ENCODE results near the gene TESK2. TPM values are rescaled to one million over a fixed set of nuclear protein-coding genes. Genes with fewer than 3 reads are reported as not detected.

TESK2 gene
- total RNA-seq, 2 experiments from 2014 or later, result 3.3 to 3.5 TPM

DNA sequence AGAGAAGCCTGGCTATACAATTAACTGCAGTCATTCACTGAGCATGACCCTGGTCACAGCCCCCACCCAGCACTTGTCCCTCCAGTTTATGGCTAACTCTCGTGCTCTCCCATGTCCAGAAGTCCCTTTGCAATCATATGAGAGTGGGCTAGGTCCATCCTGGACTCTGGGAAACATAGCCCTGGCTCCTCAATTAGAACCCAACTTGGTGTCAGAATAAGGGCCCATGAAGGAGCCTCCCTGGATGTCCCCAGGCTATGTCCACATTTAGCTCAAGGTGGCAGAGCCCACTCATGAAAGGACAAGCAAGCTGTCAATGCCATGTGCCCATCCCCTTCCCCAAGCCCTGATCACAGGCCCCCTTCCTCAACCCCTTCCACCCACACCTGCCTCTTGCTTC lies 191.7 kb downstream of the TESK2 start:
- POLR2A ChIA-PET, result interaction anchor here (0.9 to 6.4 kb wide), 4 partner anchors 281 to 578 kb away, joined by 3 to 78 read pairs (median 8); partner anchors contain the start of genes HECTD3, RNU5D-1 and UROD
- no peak overlapping the region for H3K27ac Mint-ChIP-seq
- CTCF ChIA-PET, result interaction anchor here (0.9 to 9.4 kb wide), 14 partner anchors 28 to 506 kb away, joined by 3 to 361 read pairs (median 4); partner anchors contain the start of genes CCDC163, HECTD3, HPDL and MMACHC
- H3K4me3 Mint-ChIP-seq, result no peak overlapping the region
- H3K9me3 Mint-ChIP-seq (ENCODE audit: insufficient read depth), result no peaks in the 10 kb centered on the region
- ATAC-seq (no peak), DNase-seq (no peak)
- H3K4me1 Mint-ChIP-seq (ENCODE audit: low read depth), result peaks cover 12% of the 10 kb centered on the region
- H3K36me3 Mint-ChIP-seq (ENCODE audit: low read depth), result no peaks in the 10 kb centered on the region
- no peaks in the 10 kb centered on the region for H3K27me3 Mint-ChIP-seq (ENCODE audit: low read depth)

DNA sequence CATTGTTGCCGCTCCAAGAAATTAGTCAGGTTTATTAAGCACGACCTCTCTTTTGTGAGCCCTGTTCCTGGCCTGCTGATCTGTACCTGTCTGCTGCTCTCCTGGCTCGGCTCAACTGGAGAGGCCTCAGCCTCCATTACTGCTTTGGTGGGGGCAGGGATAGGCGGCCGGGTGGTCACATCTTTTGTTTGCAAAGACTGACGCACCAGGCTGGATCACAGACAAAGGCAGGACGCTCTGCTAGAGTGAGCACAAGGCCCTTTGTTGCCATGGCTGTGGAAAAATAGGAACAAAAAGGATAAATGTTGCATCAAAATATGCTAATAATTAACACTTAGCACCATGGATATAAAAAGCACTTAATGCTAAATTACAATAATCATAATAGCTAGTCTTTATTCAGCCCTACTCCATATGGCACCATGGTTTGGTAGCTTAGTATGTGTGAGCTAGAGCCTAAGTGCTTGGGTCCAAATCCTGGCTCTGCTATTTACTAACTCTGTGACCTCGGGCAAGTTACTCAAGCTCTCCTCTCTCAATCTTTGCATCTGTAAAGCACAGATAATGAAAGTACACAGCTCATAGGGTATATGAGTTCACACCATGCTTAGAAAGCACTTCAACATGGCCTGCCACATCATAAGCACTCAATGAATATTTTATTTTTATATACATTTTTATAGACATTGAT lies 193.2 kb downstream of the TESK2 start:
- no peak overlapping the region for H3K4me3 Mint-ChIP-seq
- H3K4me1 Mint-ChIP-seq (ENCODE audit: low read depth), result peaks cover 10% of the 10 kb centered on the region
- ATAC-seq, result no peak
- CTCF ChIA-PET, result interaction anchor here (1.2 to 9.4 kb wide), 4 partner anchors 194 to 462 kb away, joined by 3 to 361 read pairs (median 30); partner anchors contain the start of genes HECTD3, TESK2 and UROD
- no peaks in the 10 kb centered on the region for H3K27me3 Mint-ChIP-seq (ENCODE audit: low read depth)
- no peaks in the 10 kb centered on the region for H3K9me3 Mint-ChIP-seq (ENCODE audit: insufficient read depth)
- no peak for DNase-seq
- POLR2A ChIA-PET, result interaction anchor here (1.2 to 6.4 kb wide), 2 partner anchors 285 to 566 kb away, joined by 3 to 78 read pairs; partner anchors contain the start of genes HECTD3, RNU5D-1 and UROD
- H3K36me3 Mint-ChIP-seq (ENCODE audit: low read depth), result no peaks in the 10 kb centered on the region
- H3K27ac Mint-ChIP-seq, result no peak overlapping the region

Other genes starting within 250 kb of the TESK2 start
- gene HPDL, start 164.3 kb downstream of the TESK2 start, total RNA-seq, result 10 to 100 TPM; 16.8 TPM
- gene TOE1, start 151.0 kb downstream of the TESK2 start, total RNA-seq, result 10 to 100 TPM; 25.4 to 25.9 TPM
- gene MUTYH, start 150.7 kb downstream of the TESK2 start, total RNA-seq, result 10 to 100 TPM; 59.8 to 61.8 TPM
- 1 to 10 TPM; 7.9 to 9.4 TPM for gene CCDC163, start 8.9 kb upstream of the TESK2 start, total RNA-seq
- 1 to 10 TPM; 6.7 to 8.7 TPM for gene MMACHC, start 9.1 kb upstream of the TESK2 start, total RNA-seq
- gene PRDX1, start 30.7 kb upstream of the TESK2 start, total RNA-seq, result 100 to 1,000 TPM; 250 to 251 TPM
- gene AKR1A1, start 59.7 kb upstream of the TESK2 start, total RNA-seq, result 100 to 1,000 TPM; 150 to 152 TPM
- gene NASP, start 92.9 kb upstream of the TESK2 start, total RNA-seq, result 100 to 1,000 TPM; 230 to 233 TPM
- gene CCDC17, start 132.9 kb upstream of the TESK2 start, total RNA-seq, result 1 to 10 TPM; 2.5 to 2.6 TPM
- gene GPBP1L1, start 195.4 kb upstream of the TESK2 start, total RNA-seq, result 100 to 1,000 TPM; 103 to 105 TPM
- gene TMEM69, start 197.0 kb upstream of the TESK2 start, total RNA-seq, result 10 to 100 TPM; 19.5 to 19.6 TPM